GM18861 (cell line): ENCODE data around the gene ARHGAP6.
"Not testable (repeated sequence)": the region's sequence is repeated elsewhere in the genome, so short reads cannot be mapped to it uniquely, and the experiment has no call there.

Experiments used
- ATAC-seq: cut with Tn5 transposase; IDR thresholded peaks from one replicate; pipeline ENCODE4 v1.9.1; 2021; ENCODE audit not compliant: unreplicated experiment

ARHGAP6 gene

GRCh38 chrX:11365426-11365825 is 300.3 kb downstream of the ARHGAP6 start:
- no peak for ATAC-seq

- no peak for ATAC-seq
These were observed 300.9 kb downstream of the ARHGAP6 start for GRCh38 chrX:11364835-11365234.

- not testable (repeated sequence) for ATAC-seq
These were observed 301.9 kb downstream of the ARHGAP6 start for GRCh38 chrX:11363825-11364224.

- peak; percentile 86 for ATAC-seq
These were observed 302.6 kb downstream of the ARHGAP6 start for GRCh38 chrX:11363069-11363594.

GRCh38 chrX:11361666-11362065 is 304.1 kb downstream of the ARHGAP6 start:
- ATAC-seq: not testable (repeated sequence)

GRCh38 chrX:11355944-11356343 is 309.8 kb downstream of the ARHGAP6 start:
- ATAC-seq: not testable (repeated sequence)

GRCh38 chrX:11355259-11355909 is 310.3 kb downstream of the ARHGAP6 start:
- ATAC-seq: no peak

GRCh38 chrX:11352296-11352741 is 313.4 kb downstream of the ARHGAP6 start:
- no peak for ATAC-seq

- ATAC-seq: no peak
These were observed 314.1 kb downstream of the ARHGAP6 start for GRCh38 chrX:11351375-11352295.

- ATAC-seq: no peak
These were observed 315.9 kb downstream of the ARHGAP6 start for GRCh38 chrX:11349661-11350337.

- ATAC-seq: no peak
These were observed 316.7 kb downstream of the ARHGAP6 start for GRCh38 chrX:11349020-11349419.

- ATAC-seq: no peak
These were observed 318.4 kb downstream of the ARHGAP6 start for GRCh38 chrX:11347300-11347699.

GRCh38 chrX:11346121-11346682 is 319.5 kb downstream of the ARHGAP6 start:
- no peak for ATAC-seq

GRCh38 chrX:11342673-11343072 is 323.0 kb downstream of the ARHGAP6 start:
- ATAC-seq: no peak

GRCh38 chrX:11341274-11342201 is 324.2 kb downstream of the ARHGAP6 start:
- peak; percentile 78 for ATAC-seq

- no peak for ATAC-seq
These were observed 328.3 kb downstream of the ARHGAP6 start for GRCh38 chrX:11337292-11338009.

GRCh38 chrX:11336201-11336600 is 329.5 kb downstream of the ARHGAP6 start:
- no peak for ATAC-seq

GRCh38 chrX:11334165-11334564 is 331.6 kb downstream of the ARHGAP6 start:
- ATAC-seq: no peak

GRCh38 chrX:11331788-11332187 is 333.9 kb downstream of the ARHGAP6 start:
- ATAC-seq: no peak
